Activated CD4-positive, alpha-beta T cell treated with anti-CD3 and anti-CD28 coated beads, Interleukin-10, Interleukin-2, amounts not matched to agents 100 ng/mL and 50 ng/mL, durations not matched to agents 16 hours and 8 hours (primary cell): ENCODE data around the gene CRB3.
"Not testable (repeated sequence)": the region's sequence is repeated elsewhere in the genome, so short reads cannot be mapped to it uniquely, and the experiment has no call there.

Source experiments
- DNase-seq: peaks from one replicate; pipeline ENCODE4 v3.0.0-alpha.2; 2020

Gene CRB3

GRCh38 chr19:6498294-6499036 lies 34.4 kb downstream of the CRB3 start:
- DNase-seq: no peak

- DNase-seq: no peak
Observed at GRCh38 chr19:6499052-6499790, 35.1 kb downstream of the CRB3 start.

DNA sequence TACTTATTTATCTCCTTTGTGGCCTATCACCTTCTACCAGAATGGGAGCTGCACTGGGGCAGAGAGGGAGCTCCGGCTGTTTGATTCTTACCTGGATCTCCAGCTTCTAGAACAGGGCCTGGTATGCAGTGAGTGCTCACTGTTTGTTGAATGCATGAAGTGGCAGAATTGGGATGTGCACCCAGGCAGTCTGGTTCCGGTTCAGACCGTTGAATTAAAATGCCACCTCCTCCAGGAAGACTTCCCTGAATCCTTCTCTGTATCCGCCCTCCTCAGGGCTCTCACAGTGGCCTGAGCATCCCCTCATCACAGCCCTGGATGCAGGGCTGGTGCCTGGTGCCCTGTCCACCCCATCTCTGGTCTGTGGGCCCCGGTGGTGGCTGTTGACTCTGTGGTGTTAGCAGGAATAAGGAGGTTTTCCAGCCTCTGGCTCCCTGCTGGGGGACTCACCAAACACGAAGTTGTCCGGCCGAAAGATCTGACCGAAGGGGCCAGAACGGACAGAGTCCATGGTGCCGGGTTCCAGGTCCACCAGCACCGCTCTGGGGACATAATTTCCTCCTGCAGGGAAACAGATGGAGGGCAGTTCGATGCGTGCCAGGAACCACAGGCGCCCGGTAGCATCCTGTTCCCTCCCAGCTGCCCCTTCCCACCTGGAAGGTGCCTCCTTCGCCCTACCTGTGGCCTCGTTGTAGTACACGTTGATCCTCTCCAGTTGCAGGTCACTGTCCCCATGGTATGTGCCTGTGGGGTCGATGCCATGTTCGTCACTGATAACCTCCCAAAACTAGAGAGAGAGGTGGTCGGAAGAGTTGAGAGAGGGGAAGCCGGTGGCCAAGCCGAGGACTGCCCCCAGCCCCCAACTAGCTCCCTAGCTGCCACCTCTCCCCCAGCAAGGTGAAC lies 37.0 kb downstream of the CRB3 start:
- no peak for DNase-seq

- peak; percentile 28 for DNase-seq
Observed at GRCh38 chr19:6501740-6502648, 37.9 kb downstream of the CRB3 start, which contains the start of gene TUBB4A. TUBB4A (minus strand) TSS chr19:6502309; CDS start chr19:6502212, 97 bp downstream.

- no peak for DNase-seq
Observed at GRCh38 chr19:6503407-6504201, 39.5 kb downstream of the CRB3 start.

GRCh38 chr19:6508028-6508771 lies 44.1 kb downstream of the CRB3 start:
- not testable (repeated sequence) for DNase-seq

GRCh38 chr19:6509118-6509971 lies 45.3 kb downstream of the CRB3 start:
- DNase-seq: no peak

GRCh38 chr19:6510618-6511017 lies 46.5 kb downstream of the CRB3 start:
- DNase-seq: no peak

GRCh38 chr19:6514089-6514488 lies 50.0 kb downstream of the CRB3 start:
- no peak for DNase-seq

- DNase-seq: no peak
Observed at GRCh38 chr19:6514926-6515544, 51.0 kb downstream of the CRB3 start.

DNA sequence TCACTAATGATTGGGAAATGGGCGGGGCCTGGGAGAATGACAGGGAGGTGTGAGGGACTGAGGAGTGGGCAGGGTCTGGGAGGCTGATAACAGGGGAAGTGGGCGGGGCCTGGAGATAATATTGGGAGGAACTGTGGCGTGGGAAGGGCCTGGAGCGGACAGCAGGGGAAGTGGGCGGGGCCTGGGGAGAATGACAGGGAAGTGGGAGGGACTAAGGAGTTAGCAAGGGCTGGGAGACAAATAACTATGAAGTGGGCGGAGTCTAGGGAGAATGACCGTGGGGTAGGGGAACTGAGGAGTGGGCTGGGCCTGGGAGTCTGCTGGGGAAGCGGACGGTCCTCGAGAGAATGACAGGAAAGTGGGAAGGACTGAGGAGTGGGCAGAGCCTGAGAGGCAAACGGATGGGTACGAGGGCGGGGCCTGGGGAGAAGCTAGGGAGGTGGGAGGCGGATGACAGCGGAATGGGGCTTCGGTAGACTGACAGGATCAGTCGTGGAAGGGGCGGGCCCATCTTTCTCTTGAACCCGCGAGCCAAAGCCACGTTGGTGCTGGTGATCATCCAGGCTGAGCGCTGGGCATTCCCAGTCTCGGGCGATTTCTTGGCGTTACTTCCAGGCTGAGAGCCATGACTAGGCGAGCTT lies 52.1 kb downstream of the CRB3 start:
- peak; percentile 91 for DNase-seq
